GM12892 (cell line): Measurements from ENCODE around the gene RPL39L.

ENCODE experiments used
- POLR2A ChIP-seq: IDR thresholded peaks from 2 replicates; pipeline ENCODE4 v1.6.1; 2011; ENCODE audit warnings: low read depth, low read length, control low read depth
- POLR2AphosphoS5 ChIP-seq: IDR thresholded peaks from 2 replicates; pipeline ENCODE4 v1.6.1; 2011; ENCODE audit warnings: low read depth, low read length, control low read depth
- TAF1 ChIP-seq: IDR thresholded peaks from 2 replicates; pipeline ENCODE4 v1.6.1; 2011; ENCODE audit warnings: low read depth, mild to moderate bottlenecking, control low read depth, low read length, borderline replicate concordance

GRCh38 chr3:187145149-187145895 lies 6.0 kb upstream of the RPL39L start:
- TF ChIP-seq POLR2A (no peak), POLR2AphosphoS5 (no peak), TAF1 (no peak)
